KMS-11 (cell line): ENCODE measurements around the gene ARHGAP9.
A peak's percentile ranks its signal among the peaks of the same experiment; 100 is the strongest.

Source experiments
- H2AFZ ChIP-seq: fragments of 200-600 bp; sonication (generic); 2 replicates; pipeline ENCODE4 v1.6.1; 2016; ENCODE audit warnings: antibody characterized with exemption, mixed run types, low read depth
- H3K27ac ChIP-seq: fragments of 200-600 bp; sonication (generic); 2 replicates; pipeline ENCODE4 v1.6.1; 2016; ENCODE audit warnings: mild to moderate bottlenecking, mixed run types
- H3K27me3 ChIP-seq: fragments of 200-600 bp; sonication (generic); 2 replicates; pipeline ENCODE4 v1.6.1; 2017; ENCODE audit warnings: mild to moderate bottlenecking, low read depth, mixed run types, moderate library complexity; ENCODE audit not compliant: insufficient read depth
- H3K36me3 ChIP-seq: fragments of 200-600 bp; sonication (generic); 2 replicates; pipeline ENCODE4 v1.6.1; 2017; ENCODE audit warnings: mild to moderate bottlenecking, mixed run types; ENCODE audit not compliant: insufficient read depth
- H3K4me1 ChIP-seq: fragments of 200-600 bp; sonication (generic); 2 replicates; pipeline ENCODE4 v1.6.1; 2016; ENCODE audit warnings: mild to moderate bottlenecking, low read depth, mixed run types; ENCODE audit not compliant: poor library complexity, severe bottlenecking
- H3K4me2 ChIP-seq: fragments of 200-600 bp; sonication (generic); 2 replicates; pipeline ENCODE4 v1.7.0; 2016; ENCODE audit warnings: mild to moderate bottlenecking, mixed run types
- H3K4me3 ChIP-seq: fragments of 200-600 bp; sonication (generic); IDR thresholded peaks from 2 replicates; pipeline ENCODE4 v1.6.1; 2017; ENCODE audit warnings: low read depth, low read length, mixed read lengths; ENCODE audit not compliant: insufficient read depth
- H3K79me2 ChIP-seq: fragments of 200-600 bp; sonication (generic); 2 replicates; pipeline ENCODE4 v1.6.1; 2016; ENCODE audit warnings: low read depth, mixed run types; ENCODE audit not compliant: insufficient read depth
- H3K9ac ChIP-seq: fragments of 200-600 bp; sonication (generic); 2 replicates; pipeline ENCODE4 v1.6.1; 2016; ENCODE audit warnings: mild to moderate bottlenecking, mixed run types
- H4K20me1 ChIP-seq: fragments of 200-600 bp; sonication (generic); 2 replicates; pipeline ENCODE4 v1.6.1; 2016; ENCODE audit warnings: mild to moderate bottlenecking, mixed run types; ENCODE audit not compliant: insufficient read depth
- CTCF ChIP-seq: fragments of 200-600 bp; sonication (generic); conservative IDR thresholded peaks from 2 replicates; pipeline ENCODE4 v1.6.1; 2017; ENCODE audit warnings: low read depth, mild to moderate bottlenecking, antibody characterized with exemption, low read length, moderate library complexity, mixed read lengths

ARHGAP9 gene

GRCh38 chr12:57523706-57524614 is 44.3 kb upstream of the ARHGAP9 start:
- Histone ChIP-seq H3K79me2 (peaks cover 31% of the 10 kb centered on the region), H3K27ac (peak overlapping the region; percentile 51; the same call in 1 of the 2 replicates), H3K27me3 (no peaks in the 10 kb centered on the region), H3K4me1 (peaks cover 42% of the 10 kb centered on the region), H2AFZ (no peak overlapping the region), H3K36me3 (no peaks in the 10 kb centered on the region; the same call in 1 of the 2 replicates), H3K4me3 (peak overlapping the region; percentile 52), H3K4me2 (peak overlapping the region; percentile 84), H3K9ac (peak overlapping the region; percentile 66; the same call in 1 of the 2 replicates), H4K20me1 (no peaks in the 10 kb centered on the region; the same call in 1 of the 2 replicates)
- no peak for TF ChIP-seq CTCF

- Histone ChIP-seq H3K4me1 (peaks cover 51% of the 10 kb centered on the region), H3K36me3 (no peaks in the 10 kb centered on the region), H3K27me3 (no peaks in the 10 kb centered on the region), H3K4me2 (peak overlapping the region; percentile 84), H3K27ac (peak overlapping the region; percentile 84), H2AFZ (no peak overlapping the region), H3K4me3 (peak overlapping the region; percentile 52), H3K9ac (peak overlapping the region; percentile 80), H3K79me2 (peaks cover 40% of the 10 kb centered on the region), H4K20me1 (no peaks in the 10 kb centered on the region)
- TF ChIP-seq CTCF: no peak
These were observed 43.4 kb upstream of the ARHGAP9 start for GRCh38 chr12:57522887-57523705.

- H3K36me3 ChIP-seq: no peaks in the 10 kb centered on the region; the same call in 1 of the 2 replicates
- H3K79me2 ChIP-seq: peaks cover 48% of the 10 kb centered on the region
- no peaks in the 10 kb centered on the region for H4K20me1 ChIP-seq
- H3K4me3 ChIP-seq: peak within 1 kb of the TSS; percentile 72
- H3K4me1 ChIP-seq: peaks cover 59% of the 10 kb centered on the region
- H2AFZ ChIP-seq: peak within 1 kb of the TSS; percentile 70
- H3K27me3 ChIP-seq: no peaks in the 10 kb centered on the region
- TF ChIP-seq CTCF: peak; percentile 23; the same call in 1 of the 2 replicates
- H3K27ac ChIP-seq: peak within 1 kb of the TSS; percentile 84
- H3K9ac ChIP-seq: peak within 1 kb of the TSS; percentile 80
- H3K4me2 ChIP-seq: peak within 1 kb of the TSS; percentile 84
These were observed 42.6 kb upstream of the ARHGAP9 start, which contains the start of gene MBD6 for GRCh38 chr12:57522011-57522886. Gene MBD6 (plus strand): TSS chr12:57522824. CDS start chr12:57524304, 1,480 bp downstream.
